IMR-90 (cell line): ENCODE results near the gene ZSCAN23. TPM values are rescaled to one million over a fixed set of nuclear protein-coding genes. Genes with fewer than 3 reads are reported as not detected.

Experiments
- ATAC-seq: fragments of 200-7000 bp; cut with Tn5 transposase; 2 replicates; pipeline ENCODE4 v1.9.1; 2020; ENCODE audit warnings: low read depth, mild to moderate bottlenecking, moderate library complexity
- BruUV-seq: library from RNA; stranded (reverse); fragments of 400-500 nt; replicated peaks from 2 replicates; lab custom pipeline; 2021; lab: Mats Ljungman, UMichigan
- CTCF ChIA-PET: fragments of 300-600 bp; formaldehyde crosslinking; extraction: SDS; loops from one replicate; lab custom pipeline; 2021; ENCODE audit warnings: antibody characterized with exemption; lab: Yijun Ruan, JAX
- POLR2A ChIA-PET: fragments of 300-600 bp; sonication (Branson Sonifier 250); formaldehyde crosslinking; loops from one replicate; lab custom pipeline; 2022; ENCODE audit warnings: antibody characterized with exemption; ENCODE audit not compliant: unreplicated experiment; lab: Charles Lee
- DNase-seq: peaks from one replicate; pipeline ENCODE4 v3.0.0; 2013
- H2AFZ ChIP-seq: replicated peaks from 2 replicates; pipeline ENCODE3; 2013; ENCODE audit warnings: low read length, mild to moderate bottlenecking; ENCODE audit not compliant: poor library complexity
- H2AK5ac ChIP-seq: 2 replicates; pipeline ENCODE4 v1.6.1; 2013; ENCODE audit warnings: low read depth, low read length, inconsistent platforms
- H2AK9ac ChIP-seq: replicated peaks from 2 replicates; pipeline ENCODE3; 2013; ENCODE audit warnings: mild to moderate bottlenecking, low read depth, low read length, moderate library complexity; ENCODE audit not compliant: poor library complexity
- H2BK120ac ChIP-seq: 2 replicates; pipeline ENCODE4 v1.6.1; 2013; ENCODE audit warnings: low read depth, low read length, inconsistent platforms
- H2BK15ac ChIP-seq: 3 replicates; pipeline ENCODE4 v1.6.1; 2013; ENCODE audit warnings: low read depth, low read length, inconsistent platforms
- H2BK20ac ChIP-seq: 2 replicates; pipeline ENCODE4 v1.6.1; 2013; ENCODE audit warnings: low read depth, mild to moderate bottlenecking, inconsistent platforms, low read length, moderate library complexity
- H2BK5ac ChIP-seq: 2 replicates; pipeline ENCODE4 v1.6.1; 2013; ENCODE audit warnings: mild to moderate bottlenecking, low read depth, low read length, inconsistent platforms; ENCODE audit not compliant: poor library complexity, severe bottlenecking
- H3K14ac ChIP-seq: replicated peaks from 2 replicates; pipeline ENCODE4 v1.6.1; 2013; ENCODE audit warnings: low read depth, low read length, inconsistent platforms
- H3K18ac ChIP-seq: 2 replicates; pipeline ENCODE4 v1.6.1; 2013; ENCODE audit warnings: low read depth, low read length, control low read depth
- H3K23ac ChIP-seq: 2 replicates; pipeline ENCODE4 v1.6.1; 2013; ENCODE audit warnings: low read depth, low read length, inconsistent platforms
- H3K27ac ChIP-seq: 2 replicates; pipeline ENCODE4 v1.5.1; 2013; ENCODE audit warnings: mild to moderate bottlenecking, control low read depth, low read length; ENCODE audit not compliant: insufficient read depth
- H3K27me3 ChIP-seq: 2 replicates; pipeline ENCODE4 v1.6.1; 2013; ENCODE audit warnings: low read length; ENCODE audit not compliant: control insufficient read depth, insufficient read depth
- H3K36me3 ChIP-seq: 2 replicates; pipeline ENCODE4 v1.6.1; 2013; ENCODE audit warnings: low read length, mixed read lengths; ENCODE audit not compliant: control insufficient read depth, insufficient read depth
- H3K4ac ChIP-seq: 2 replicates; pipeline ENCODE4 v1.6.1; 2013; ENCODE audit warnings: low read depth, low read length, inconsistent platforms
- H3K4me1 ChIP-seq: 2 replicates; pipeline ENCODE4 v1.6.1; 2013; ENCODE audit warnings: low read length, mixed read lengths; ENCODE audit not compliant: control insufficient read depth, insufficient read depth
- H3K4me2 ChIP-seq: 2 replicates; pipeline ENCODE4 v1.6.1; 2013; ENCODE audit warnings: low read depth, mild to moderate bottlenecking, control low read depth, low read length, moderate library complexity
- H3K4me3 ChIP-seq: 2 replicates; pipeline ENCODE4 v1.5.1; 2013; ENCODE audit warnings: low read depth, mild to moderate bottlenecking, control low read depth, low read length, moderate library complexity; ENCODE audit not compliant: insufficient read depth
- H3K56ac ChIP-seq: 2 replicates; pipeline ENCODE4 v1.6.1; 2013; ENCODE audit warnings: low read length, inconsistent platforms; ENCODE audit not compliant: insufficient read depth; ENCODE audit errors: extremely low read depth
- H3K79me1 ChIP-seq, 2 experiments: 2 replicates each; pipeline ENCODE4 v1.6.1; 2013; ENCODE audit warnings: low read length in 2 of 2, inconsistent platforms in 1 of 2, low read depth in 1 of 2
- H3K9ac ChIP-seq: 2 replicates; pipeline ENCODE4 v1.6.1; 2013; ENCODE audit warnings: low read depth, low read length, control low read depth
- H3K9me1 ChIP-seq: 2 replicates; pipeline ENCODE4 v1.6.1; 2013; ENCODE audit warnings: low read length, inconsistent platforms; ENCODE audit not compliant: insufficient read depth
- H3K9me3 ChIP-seq: 2 replicates; pipeline ENCODE4 v1.6.1; 2013; ENCODE audit warnings: low read length; ENCODE audit not compliant: control insufficient read depth, insufficient read depth
- H4K20me1 ChIP-seq: 2 replicates; pipeline ENCODE4 v1.6.1; 2013; ENCODE audit warnings: low read length, inconsistent platforms; ENCODE audit not compliant: insufficient read depth
- H4K5ac ChIP-seq: 2 replicates; pipeline ENCODE4 v1.6.1; 2013; ENCODE audit warnings: mild to moderate bottlenecking, low read depth, low read length, control low read depth
- H4K8ac ChIP-seq, 2 experiments: 2 replicates each; pipeline ENCODE4 v1.6.1; 2013; ENCODE audit warnings: low read depth in 2 of 2, low read length in 2 of 2, control low read depth in 1 of 2, inconsistent platforms in 1 of 2
- H4K91ac ChIP-seq: 2 replicates; pipeline ENCODE4 v1.6.1; 2013; ENCODE audit warnings: low read depth, low read length, inconsistent platforms; ENCODE audit not compliant: insufficient read depth
- BHLHE40 ChIP-seq: fragments of 150-350 bp; IDR thresholded peaks from 2 replicates; pipeline ENCODE4 v1.6.1; 2016; ENCODE audit warnings: mild to moderate bottlenecking, low read depth, low read length
- CEBPB ChIP-seq: IDR thresholded peaks from 2 replicates; pipeline ENCODE4 v1.6.1; 2012; ENCODE audit warnings: low read depth, low read length, improper control_type of control experiment
- CHD1 ChIP-seq: IDR thresholded peaks from 2 replicates; pipeline ENCODE4 v1.6.1; 2012; ENCODE audit warnings: low read depth, low read length, improper control_type of control experiment
- FOS ChIP-seq: fragments of 150-350 bp; IDR thresholded peaks from 2 replicates; pipeline ENCODE4 v1.6.1; 2016; ENCODE audit warnings: low read depth, low read length
- MAFK ChIP-seq: IDR thresholded peaks from 2 replicates; pipeline ENCODE4 v1.6.1; 2012; ENCODE audit warnings: low read depth, low read length, improper control_type of control experiment
- MAZ ChIP-seq: IDR thresholded peaks from 2 replicates; pipeline ENCODE4 v1.6.1; 2012; ENCODE audit warnings: low read depth, mild to moderate bottlenecking, low read length, improper control_type of control experiment, moderate library complexity, borderline replicate concordance
- MXI1 ChIP-seq: IDR thresholded peaks from 2 replicates; pipeline ENCODE4 v1.6.1; 2012; ENCODE audit warnings: low read depth, mild to moderate bottlenecking, low read length, moderate library complexity, borderline replicate concordance
- NFE2L2 ChIP-seq: fragments of 150-350 bp; IDR thresholded peaks from 2 replicates; pipeline ENCODE4 v1.6.1; 2016; ENCODE audit warnings: low read depth, mild to moderate bottlenecking, low read length
- POLR2A ChIP-seq: IDR thresholded peaks from 2 replicates; pipeline ENCODE4 v1.6.1; 2012; ENCODE audit warnings: mild to moderate bottlenecking, low read depth, low read length
- RAD21 ChIP-seq: IDR thresholded peaks from 2 replicates; pipeline ENCODE4 v1.6.1; 2012; ENCODE audit warnings: low read length, improper control_type of control experiment
- RCOR1 ChIP-seq: IDR thresholded peaks from 2 replicates; pipeline ENCODE4 v1.6.1; 2012; ENCODE audit warnings: mild to moderate bottlenecking, low read length, improper control_type of control experiment; ENCODE audit not compliant: insufficient replicate concordance
- RFX5 ChIP-seq: IDR thresholded peaks from 2 replicates; pipeline ENCODE4 v1.8.0; 2012; ENCODE audit warnings: low read depth, mild to moderate bottlenecking, low read length, moderate library complexity
- SMC3 ChIP-seq: fragments of 150-350 bp; IDR thresholded peaks from 2 replicates; pipeline ENCODE4 v1.6.1; 2016; ENCODE audit warnings: low read depth, mild to moderate bottlenecking, antibody characterized with exemption, low read length, moderate library complexity
- USF2 ChIP-seq: fragments of 150-350 bp; IDR thresholded peaks from 2 replicates; pipeline ENCODE4 v1.6.1; 2017; ENCODE audit warnings: mild to moderate bottlenecking, antibody characterized with exemption, low read length, low read depth
- WGBS, 2 experiments: methylation state at CpG; one replicate each; pipeline versions ENCODE4 v1.1.5 to v1.1.7; 2013; ENCODE audit warnings: missing lambda C conversion rate in 2 of 2; ENCODE audit not compliant: insufficient read length in 1 of 2; ENCODE audit errors: extremely low coverage in 2 of 2; 5-methylcytosine and 5-hydroxymethylcytosine counted together
- dilution Hi-C: fragments of 300-500 bp; cut with HindIII; formaldehyde crosslinking; loops from one replicate; pipeline ENCODE4 v1.14.3; 2018; ENCODE audit warnings: low sequenced_read_pairs; ENCODE audit not compliant: unreplicated experiment
- in situ Hi-C: fragments of 300-500 bp; cut with MboI; formaldehyde crosslinking; loops from 3 replicates; pipeline ENCODE4 v1.14.3; 2019; ENCODE audit warnings: low sequenced_read_pairs, inconsistent platforms, mixed read lengths
- intact Hi-C: fragments of 100-400 bp; cut with micrococcal nuclease; formaldehyde crosslinking; loops from 2 replicates; pipeline ENCODE4 v1.10.0; 2022
- polyA plus RNA-seq, 3 experiments: library from polyadenylated mRNA; depleted of rRNA; stranded (reverse); fragments of >200 nt; gene quantifications; 2 replicates each; pipeline ENCODE4 v1.2.3, GENCODE V29; 2012; ENCODE audit warnings: low replicate concordance in 1 of 3
- total RNA-seq: library from RNA; depleted of rRNA; stranded (reverse); fragments of >200 nt; gene quantifications from 2 replicates; pipeline ENCODE4 v1.2.3, GENCODE V29; 2012
- TF ChIP-seq, protein P1 (sequence below): fragments of 150-350 bp; IDR thresholded peaks from 2 replicates; pipeline ENCODE4 v1.6.1; 2016; ENCODE audit warnings: low read depth, mild to moderate bottlenecking, low read length, moderate library complexity, borderline replicate concordance
- TF ChIP-seq, protein P2 (sequence below): conservative IDR thresholded peaks from 2 replicates; pipeline ENCODE4 v1.5.1; 2012; ENCODE audit warnings: mild to moderate bottlenecking, low read depth, low read length, improper control_type of control experiment

The ZSCAN23 gene
- total and polyA plus RNA-seq, 2 of the 4 experiments (the other 2 are of a cell fraction), result 1.7 to 8.4 TPM

- H3K9ac ChIP-seq, result no peak overlapping the region
- in situ Hi-C loops (no loop called here), intact Hi-C loops (no loop called here), dilution Hi-C loops (no loop called here)
- ChIA-PET POLR2A (no interaction called here), CTCF (no interaction called here)
- H3K4me1 ChIP-seq, result no peaks in the 10 kb centered on the region
- no peak overlapping the region for H3K4ac ChIP-seq
- no peaks in the 10 kb centered on the region for H3K9me1 ChIP-seq
- no peaks in the 10 kb centered on the region for H3K79me1 ChIP-seq
- H2AFZ ChIP-seq, result no peak overlapping the region
- H3K27me3 ChIP-seq, result peaks cover 4% of the 10 kb centered on the region; the same call in 1 of the 2 replicates
- no peak overlapping the region for H4K5ac ChIP-seq
- TF ChIP-seq MAFK, result no peak
- no peak for TF ChIP-seq SMC3
- no peak for TF ChIP-seq CHD1
- TF ChIP-seq MXI1, result no peak
- no peak for TF ChIP-seq MAZ
- no peak for TF ChIP-seq CEBPB
- no peak for TF ChIP-seq FOS
- TF ChIP-seq RFX5, result no peak
- no peak for TF ChIP-seq USF2
- TF ChIP-seq RCOR1, result no peak
- TF ChIP-seq NFE2L2, result no peak
- no peak for TF ChIP-seq BHLHE40
- no peak for TF ChIP-seq POLR2A
- TF ChIP-seq, protein P1, sequence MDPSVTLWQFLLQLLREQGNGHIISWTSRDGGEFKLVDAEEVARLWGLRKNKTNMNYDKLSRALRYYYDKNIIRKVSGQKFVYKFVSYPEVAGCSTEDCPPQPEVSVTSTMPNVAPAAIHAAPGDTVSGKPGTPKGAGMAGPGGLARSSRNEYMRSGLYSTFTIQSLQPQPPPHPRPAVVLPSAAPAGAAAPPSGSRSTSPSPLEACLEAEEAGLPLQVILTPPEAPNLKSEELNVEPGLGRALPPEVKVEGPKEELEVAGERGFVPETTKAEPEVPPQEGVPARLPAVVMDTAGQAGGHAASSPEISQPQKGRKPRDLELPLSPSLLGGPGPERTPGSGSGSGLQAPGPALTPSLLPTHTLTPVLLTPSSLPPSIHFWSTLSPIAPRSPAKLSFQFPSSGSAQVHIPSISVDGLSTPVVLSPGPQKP, result no peak
- no peak for TF ChIP-seq RAD21
- TF ChIP-seq, protein P2, sequence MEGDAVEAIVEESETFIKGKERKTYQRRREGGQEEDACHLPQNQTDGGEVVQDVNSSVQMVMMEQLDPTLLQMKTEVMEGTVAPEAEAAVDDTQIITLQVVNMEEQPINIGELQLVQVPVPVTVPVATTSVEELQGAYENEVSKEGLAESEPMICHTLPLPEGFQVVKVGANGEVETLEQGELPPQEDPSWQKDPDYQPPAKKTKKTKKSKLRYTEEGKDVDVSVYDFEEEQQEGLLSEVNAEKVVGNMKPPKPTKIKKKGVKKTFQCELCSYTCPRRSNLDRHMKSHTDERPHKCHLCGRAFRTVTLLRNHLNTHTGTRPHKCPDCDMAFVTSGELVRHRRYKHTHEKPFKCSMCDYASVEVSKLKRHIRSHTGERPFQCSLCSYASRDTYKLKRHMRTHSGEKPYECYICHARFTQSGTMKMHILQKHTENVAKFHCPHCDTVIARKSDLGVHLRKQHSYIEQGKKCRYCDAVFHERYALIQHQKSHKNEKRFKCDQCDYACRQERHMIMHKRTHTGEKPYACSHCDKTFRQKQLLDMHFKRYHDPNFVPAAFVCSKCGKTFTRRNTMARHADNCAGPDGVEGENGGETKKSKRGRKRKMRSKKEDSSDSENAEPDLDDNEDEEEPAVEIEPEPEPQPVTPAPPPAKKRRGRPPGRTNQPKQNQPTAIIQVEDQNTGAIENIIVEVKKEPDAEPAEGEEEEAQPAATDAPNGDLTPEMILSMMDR, result no peak
- no CpG with 5 or more reads among the region's 2 CpGs for WGBS, 2 experiments
- no peaks in the 10 kb centered on the region for H3K36me3 ChIP-seq
- H3K14ac ChIP-seq, result no peak overlapping the region
- H2BK15ac ChIP-seq, result no peak overlapping the region
- ATAC-seq (no peak), DNase-seq (no peak)
- H3K23ac ChIP-seq, result no peak overlapping the region
- H3K27ac ChIP-seq, result no peak overlapping the region
- no peaks in the 10 kb centered on the region for H4K20me1 ChIP-seq
- no TSS peak for BruUV-seq
- H3K4me3 ChIP-seq, result no peak overlapping the region
- no peak overlapping the region for H3K18ac ChIP-seq
- H3K9me3 ChIP-seq, result no peaks in the 10 kb centered on the region
- H3K4me2 ChIP-seq, result no peak overlapping the region
- H2BK120ac ChIP-seq, result no peak overlapping the region
- no peak overlapping the region for H4K8ac ChIP-seq
- no peak overlapping the region for H2AK5ac ChIP-seq
- no peak overlapping the region for H4K91ac ChIP-seq
- H3K56ac ChIP-seq, result no peak overlapping the region
- no peak overlapping the region for H2AK9ac ChIP-seq
- no peak overlapping the region for H2BK20ac ChIP-seq
- no peak overlapping the region for H2BK5ac ChIP-seq
These were observed 32.5 kb downstream of the ZSCAN23 start for GRCh38 chr6:28410767-28411166.
